ENCODE data around the gene ZG16. TPM values are rescaled to one million over a fixed set of nuclear protein-coding genes. Genes with fewer than 3 reads are reported as not detected.
"Not testable (repeated sequence)": the region's sequence is repeated elsewhere in the genome, so short reads cannot be mapped to it uniquely, and the experiment has no call there.

The ZG16 gene
- total RNA-seq, 6 experiments from 2014 or later, result not detected

DNA sequence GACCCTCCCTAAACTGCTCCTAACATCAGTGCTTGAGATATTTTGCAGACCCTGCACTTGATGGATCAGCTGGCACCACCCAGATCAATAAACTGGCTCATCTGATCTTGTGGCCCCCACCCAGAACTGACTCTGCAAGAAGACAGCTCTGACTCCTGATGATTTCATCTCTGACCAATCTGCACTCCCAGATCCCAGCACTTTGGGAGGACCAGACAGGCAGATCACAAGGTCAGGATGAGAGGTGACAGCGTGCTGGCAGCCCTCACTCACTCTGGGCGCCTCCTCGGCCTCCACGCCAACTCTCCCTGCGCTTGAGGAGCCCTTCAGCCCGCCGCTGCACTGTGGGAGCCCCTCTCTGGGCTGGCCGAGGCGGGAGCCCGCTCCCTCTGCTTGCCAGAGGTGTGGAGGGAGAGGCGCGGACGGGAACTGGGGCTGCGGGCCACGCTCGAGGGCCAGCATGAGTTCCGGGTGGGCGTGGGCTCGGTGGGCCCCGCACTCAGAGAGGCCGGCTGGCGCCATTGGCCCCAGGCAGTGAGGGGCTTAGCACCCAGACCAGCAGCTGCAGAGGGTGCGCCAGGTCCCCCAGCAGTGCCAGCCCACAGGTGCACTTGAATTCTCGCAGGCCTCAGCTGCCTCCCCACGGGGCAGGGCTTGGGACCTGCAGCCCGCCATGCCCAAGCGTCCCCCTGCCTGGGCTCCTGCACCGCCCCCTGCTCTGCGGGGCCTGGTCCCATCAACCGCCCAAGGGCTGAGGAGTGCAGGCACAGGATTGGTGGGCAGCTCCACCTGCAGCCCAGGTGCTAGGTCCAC, 29.9 kb upstream of the ZG16 start:
- no peaks in the 10 kb centered on the region for H3K36me3 Mint-ChIP-seq (ENCODE audit: low read depth)
- no peaks in the 10 kb centered on the region for H3K4me1 Mint-ChIP-seq (ENCODE audit: low read depth)
- H3K9me3 Mint-ChIP-seq, result no peaks in the 10 kb centered on the region
- H3K27me3 Mint-ChIP-seq (ENCODE audit: insufficient read depth), result peaks cover 12% of the 10 kb centered on the region
- H3K4me3 Mint-ChIP-seq, result no peak overlapping the region
- no peak overlapping the region for H3K27ac Mint-ChIP-seq
- TF ChIP-seq, protein P1, sequence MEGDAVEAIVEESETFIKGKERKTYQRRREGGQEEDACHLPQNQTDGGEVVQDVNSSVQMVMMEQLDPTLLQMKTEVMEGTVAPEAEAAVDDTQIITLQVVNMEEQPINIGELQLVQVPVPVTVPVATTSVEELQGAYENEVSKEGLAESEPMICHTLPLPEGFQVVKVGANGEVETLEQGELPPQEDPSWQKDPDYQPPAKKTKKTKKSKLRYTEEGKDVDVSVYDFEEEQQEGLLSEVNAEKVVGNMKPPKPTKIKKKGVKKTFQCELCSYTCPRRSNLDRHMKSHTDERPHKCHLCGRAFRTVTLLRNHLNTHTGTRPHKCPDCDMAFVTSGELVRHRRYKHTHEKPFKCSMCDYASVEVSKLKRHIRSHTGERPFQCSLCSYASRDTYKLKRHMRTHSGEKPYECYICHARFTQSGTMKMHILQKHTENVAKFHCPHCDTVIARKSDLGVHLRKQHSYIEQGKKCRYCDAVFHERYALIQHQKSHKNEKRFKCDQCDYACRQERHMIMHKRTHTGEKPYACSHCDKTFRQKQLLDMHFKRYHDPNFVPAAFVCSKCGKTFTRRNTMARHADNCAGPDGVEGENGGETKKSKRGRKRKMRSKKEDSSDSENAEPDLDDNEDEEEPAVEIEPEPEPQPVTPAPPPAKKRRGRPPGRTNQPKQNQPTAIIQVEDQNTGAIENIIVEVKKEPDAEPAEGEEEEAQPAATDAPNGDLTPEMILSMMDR (IDR thresholded peaks at IDR 0.05), result no peak
- DNase-seq, result no peak

DNA sequence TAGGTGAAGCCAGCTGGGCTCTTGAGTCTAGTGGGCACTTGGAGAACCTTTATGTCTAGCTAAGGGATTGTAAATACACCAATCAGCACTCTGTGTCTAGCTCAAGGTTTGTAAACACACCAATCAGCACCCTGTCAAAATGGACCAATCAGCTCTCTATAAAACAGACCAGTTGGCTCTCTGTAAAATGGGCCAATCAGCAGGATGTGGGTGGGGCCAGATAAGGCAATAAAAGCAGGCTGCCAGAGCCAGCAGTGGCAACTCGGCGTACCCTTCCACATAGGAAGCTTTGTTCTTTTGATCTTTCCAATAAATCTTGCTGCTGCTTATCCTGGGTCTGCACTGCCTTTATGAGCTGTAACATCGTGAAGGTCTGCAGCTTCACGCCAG, 29.3 kb upstream of the ZG16 start:
- not testable (repeated sequence) for H3K4me3 Mint-ChIP-seq; DNase-seq; H3K9me3 Mint-ChIP-seq; H3K4me1 Mint-ChIP-seq (ENCODE audit: low read depth); H3K36me3 Mint-ChIP-seq (ENCODE audit: low read depth); H3K27ac Mint-ChIP-seq; H3K27me3 Mint-ChIP-seq (ENCODE audit: insufficient read depth)

DNA sequence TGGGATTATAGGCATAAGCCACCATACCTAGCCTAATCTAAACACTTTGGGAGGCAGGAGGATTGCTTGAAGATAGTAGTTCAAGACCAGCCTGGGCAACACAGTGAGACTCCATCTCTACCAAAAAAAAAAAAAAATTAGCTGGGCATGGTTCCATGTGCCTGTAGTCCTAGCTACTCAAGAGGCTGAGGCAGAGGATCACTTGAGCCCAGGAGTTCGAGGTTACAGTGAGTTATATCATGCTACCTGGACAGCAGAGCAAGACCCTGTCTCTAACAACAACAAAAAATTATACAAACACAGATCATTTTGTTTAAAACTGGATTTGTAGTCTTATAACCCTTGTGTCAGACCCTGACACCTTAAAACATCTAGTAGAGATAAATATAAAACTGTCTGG, 24.5 kb upstream of the ZG16 start:
- Mint-ChIP-seq H3K4me1 (ENCODE audit: low read depth) (0 out of 2 replicates have a peak, but pooled peaks cover 6% of the 10 kb centered on the region), H3K4me3 (no peak overlapping the region), H3K36me3 (ENCODE audit: low read depth) (no peaks in the 10 kb centered on the region), H3K27ac (no peak overlapping the region), H3K9me3 (no peaks in the 10 kb centered on the region), H3K27me3 (ENCODE audit: insufficient read depth) (peaks cover 8% of the 10 kb centered on the region)
- TF ChIP-seq, protein P1 (IDR thresholded peaks at IDR 0.05), result no peak
- no peak for DNase-seq

DNA sequence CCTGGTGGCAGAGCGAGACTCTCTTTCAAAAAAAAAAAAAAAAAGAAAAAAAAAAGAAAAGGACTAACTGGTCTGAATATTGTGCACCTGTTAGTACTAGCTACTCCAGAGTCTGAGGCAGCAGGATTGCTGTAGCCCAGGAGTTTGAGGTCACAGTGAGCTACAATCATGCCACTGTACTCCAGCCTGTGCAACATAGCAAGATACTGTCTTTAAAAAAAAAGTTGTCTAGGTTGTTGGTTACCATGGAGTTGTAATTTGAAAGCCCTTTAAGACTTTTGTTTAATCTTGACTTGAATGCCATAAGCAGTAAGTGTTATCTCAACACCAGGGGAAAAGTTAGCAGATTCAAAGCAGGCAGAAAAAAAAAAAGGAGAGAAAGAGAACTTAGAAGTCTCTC, 21.4 kb upstream of the ZG16 start:
- 0 out of 2 replicates have a peak, but pooled peaks cover 6% of the 10 kb centered on the region for H3K4me1 Mint-ChIP-seq (ENCODE audit: low read depth)
- no peaks in the 10 kb centered on the region for H3K36me3 Mint-ChIP-seq (ENCODE audit: low read depth)
- H3K4me3 Mint-ChIP-seq, result no peak overlapping the region
- peaks cover 14% of the 10 kb centered on the region for H3K27me3 Mint-ChIP-seq (ENCODE audit: insufficient read depth)
- H3K27ac Mint-ChIP-seq, result no peak overlapping the region
- no peaks in the 10 kb centered on the region for H3K9me3 Mint-ChIP-seq
- TF ChIP-seq, protein P1 (IDR thresholded peaks at IDR 0.05), result no peak
- DNase-seq, result no peak

DNA sequence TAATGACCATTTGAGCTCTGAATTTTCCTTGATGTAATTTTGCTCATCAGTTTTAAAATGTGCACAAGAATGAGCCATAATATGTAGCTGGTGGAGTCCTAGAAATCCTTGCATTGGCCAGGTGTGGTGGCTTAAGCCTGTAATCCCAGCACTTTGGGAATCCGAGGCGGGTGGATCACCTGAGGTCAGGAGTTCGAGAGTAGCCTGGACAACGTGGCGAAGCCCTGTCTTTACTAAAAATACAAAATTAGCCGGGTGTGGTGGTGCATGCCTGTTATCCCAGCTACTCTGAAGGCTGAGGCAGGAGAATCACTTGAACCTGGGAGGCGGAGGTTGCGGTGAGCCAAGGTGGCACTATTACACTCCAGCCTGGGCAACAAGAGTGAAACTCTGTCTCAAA, 21.0 kb upstream of the ZG16 start:
- peaks cover 16% of the 10 kb centered on the region for H3K27me3 Mint-ChIP-seq (ENCODE audit: insufficient read depth)
- not testable (repeated sequence) for H3K36me3 Mint-ChIP-seq (ENCODE audit: low read depth); H3K4me3 Mint-ChIP-seq; H3K9me3 Mint-ChIP-seq; H3K27ac Mint-ChIP-seq; H3K4me1 Mint-ChIP-seq (ENCODE audit: low read depth); DNase-seq

DNA sequence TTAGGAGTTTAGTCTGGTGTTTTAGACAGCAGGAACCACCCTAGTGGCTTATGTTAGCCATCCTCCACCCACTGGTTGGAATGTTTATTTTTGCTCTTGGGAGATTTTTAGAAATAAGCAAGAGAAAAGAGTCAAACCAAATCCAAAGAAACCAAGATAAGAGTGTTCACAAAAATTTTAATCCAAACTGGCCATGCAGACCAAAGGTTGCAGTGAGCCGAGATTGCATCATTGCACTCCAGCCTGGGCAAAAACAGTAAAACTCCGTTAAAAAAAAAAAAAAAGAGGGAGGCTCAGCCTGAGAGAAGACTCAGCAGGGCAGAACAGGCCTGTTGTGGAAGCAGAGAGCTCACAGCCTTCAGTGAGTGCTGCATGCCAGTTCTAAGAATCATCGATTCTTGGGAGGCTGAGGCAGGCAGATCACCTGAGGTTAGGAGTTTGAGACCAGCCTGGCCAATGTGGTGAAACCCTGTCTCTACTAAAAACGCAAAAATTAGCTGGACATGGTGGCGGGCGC, 20.0 kb upstream of the ZG16 start:
- Mint-ChIP-seq H3K27ac (no peak overlapping the region), H3K9me3 (no peaks in the 10 kb centered on the region), H3K27me3 (ENCODE audit: insufficient read depth) (peaks cover 19% of the 10 kb centered on the region), H3K4me1 (ENCODE audit: low read depth) (0 out of 2 replicates have a peak, but pooled peaks cover 6% of the 10 kb centered on the region), H3K36me3 (ENCODE audit: low read depth) (no peaks in the 10 kb centered on the region), H3K4me3 (no peak overlapping the region)
- DNase-seq, result no peak
- TF ChIP-seq, protein P1 (IDR thresholded peaks at IDR 0.05), result peak; percentile 39

Data from HFFc6 (cell line).